Stimulated activated CD8-positive, alpha-beta memory T cell treated with anti-CD3 and anti-CD28 coated beads, Interleukin-15, amount 100 ng/mL, for 1 hour (primary cell): Measurements from ENCODE around the gene HMGN2.
A peak's percentile ranks its signal among the peaks of the same experiment; 100 is the strongest.
"Not testable (repeated sequence)": the region's sequence is repeated elsewhere in the genome, so short reads cannot be mapped to it uniquely, and the experiment has no call there.

Source experiments
- DNase-seq: peaks from one replicate; pipeline ENCODE4 v3.0.0-alpha.2; 2020; ENCODE audit warnings: low read depth

HMGN2 gene

DNA sequence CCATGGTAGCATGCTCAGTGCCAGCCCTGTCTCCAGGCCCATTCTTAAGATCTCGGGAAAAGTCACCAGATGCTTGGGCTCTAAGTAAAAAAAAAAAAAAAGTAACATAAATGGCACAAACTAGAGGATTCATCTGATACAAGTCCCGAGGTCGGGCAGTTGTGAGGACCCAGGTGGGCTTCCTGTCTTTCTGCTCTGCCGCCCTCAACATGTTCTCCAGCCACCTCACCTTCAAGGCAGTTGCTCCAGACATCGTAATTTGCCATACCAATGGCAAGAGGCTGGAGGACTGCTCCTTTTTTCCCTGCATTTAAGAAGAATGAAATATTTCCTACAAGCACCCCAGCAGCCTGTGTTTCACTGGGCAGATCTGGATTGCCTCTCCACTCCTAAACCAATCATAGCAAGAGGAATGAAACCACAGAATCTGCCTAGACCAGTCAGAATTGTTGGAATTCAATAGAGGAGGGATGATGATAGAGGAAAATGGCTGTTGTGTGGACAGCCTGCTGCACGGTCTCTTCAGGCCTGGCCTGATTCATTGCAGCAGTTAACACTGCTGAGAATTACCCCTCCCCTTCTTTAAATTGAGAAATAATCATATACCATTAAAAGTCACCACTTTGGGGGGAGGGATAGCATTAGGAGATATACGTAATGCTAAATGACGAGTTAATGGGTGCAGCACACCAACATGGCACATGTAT is 5.4 kb downstream of the HMGN2 start:
- DNase-seq, result no peak

DNA sequence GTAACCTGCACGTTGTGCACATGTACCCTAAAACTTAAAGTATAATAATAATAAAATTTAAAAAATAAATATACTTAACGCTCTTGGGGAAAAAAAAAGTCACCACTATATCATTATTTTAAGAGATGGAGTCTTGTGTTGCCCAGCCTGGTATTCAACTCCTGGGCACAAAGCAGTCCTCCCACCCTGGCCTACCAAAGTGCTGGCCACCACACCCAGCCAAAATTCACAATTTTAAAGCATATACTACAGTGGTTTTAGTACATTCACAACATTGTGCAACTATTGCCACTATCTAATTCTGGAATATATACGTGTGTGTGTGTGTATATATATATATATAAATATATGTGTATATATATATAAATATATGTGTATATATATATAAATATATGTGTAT is 5.9 kb downstream of the HMGN2 start:
- DNase-seq, result no peak

DNA sequence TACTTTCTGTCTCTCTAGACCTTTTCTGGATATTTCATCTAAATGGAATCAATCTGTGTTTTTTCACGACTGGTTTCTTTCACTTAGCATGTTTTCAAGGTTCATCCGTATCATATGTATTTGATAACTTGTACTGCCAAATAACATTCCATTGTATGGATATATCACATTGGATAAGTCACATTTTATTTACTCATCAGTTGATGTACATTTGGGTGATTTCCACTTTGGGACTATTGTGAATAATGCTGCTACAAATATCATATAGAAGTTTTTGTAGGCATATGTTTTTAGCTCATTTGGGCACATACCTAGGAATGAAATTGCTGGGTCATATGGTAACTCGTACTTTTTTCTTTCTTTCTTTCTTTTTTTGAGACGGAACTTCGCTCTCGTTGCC is 6.7 kb downstream of the HMGN2 start:
- DNase-seq, result no peak

DNA sequence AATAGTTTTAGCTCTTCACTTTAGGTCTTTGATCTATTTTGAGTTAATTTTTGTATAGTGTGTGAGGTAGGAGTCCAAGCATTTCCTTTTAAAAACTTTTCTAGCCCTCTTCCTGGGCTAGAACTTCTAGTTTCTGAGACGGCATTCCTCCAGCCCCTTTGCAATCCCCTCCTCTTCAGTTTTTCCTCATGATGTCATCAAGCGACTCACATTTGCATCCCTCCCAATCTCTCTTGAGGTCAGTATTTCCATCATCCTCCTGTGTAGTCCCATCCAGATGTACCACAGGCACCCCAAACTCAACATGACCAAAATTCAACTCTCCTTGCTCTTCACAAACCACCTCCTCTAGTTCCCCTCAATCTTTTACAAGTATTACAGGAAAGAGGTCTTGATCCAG is 10.7 kb downstream of the HMGN2 start:
- no peak for DNase-seq

DNA sequence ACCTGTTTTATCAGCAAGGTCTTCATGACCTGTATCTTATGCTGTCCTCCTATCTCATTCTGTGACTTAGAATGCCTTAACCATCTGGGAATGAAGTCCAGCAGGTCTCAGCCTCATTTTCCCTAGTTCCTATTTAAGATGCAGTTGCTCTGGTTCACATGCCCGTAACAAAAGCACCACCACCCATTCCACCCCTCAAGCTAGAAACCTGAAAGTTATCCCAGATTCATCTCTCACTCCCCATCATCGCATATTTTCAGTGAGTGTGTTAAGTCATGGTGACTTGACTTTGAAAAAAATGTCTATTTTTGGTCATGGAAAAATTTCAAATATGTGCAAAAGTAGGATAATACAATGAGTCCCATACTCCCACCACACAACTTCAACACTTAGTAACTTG is 11.7 kb downstream of the HMGN2 start:
- no peak for DNase-seq

DNA sequence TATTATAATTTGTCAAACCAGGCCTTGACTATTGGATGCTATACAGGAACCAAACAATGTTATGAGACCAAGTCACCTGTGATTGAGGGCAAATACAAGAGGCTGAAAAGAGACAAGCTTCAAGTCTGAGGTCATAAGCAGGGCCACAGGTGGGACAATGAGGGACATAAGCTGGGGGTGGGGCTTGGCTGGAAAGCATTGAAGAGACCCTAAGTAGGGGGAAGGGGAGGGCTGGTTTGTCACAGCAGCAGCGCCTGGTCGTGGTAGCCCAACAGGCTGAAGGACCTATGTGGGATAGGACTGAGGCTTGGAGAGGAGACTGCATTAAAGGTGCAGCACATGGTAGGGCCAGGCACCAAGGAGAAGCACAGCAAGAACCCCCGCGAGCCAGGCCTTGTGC is 17.9 kb downstream of the HMGN2 start:
- no peak for DNase-seq

DNA sequence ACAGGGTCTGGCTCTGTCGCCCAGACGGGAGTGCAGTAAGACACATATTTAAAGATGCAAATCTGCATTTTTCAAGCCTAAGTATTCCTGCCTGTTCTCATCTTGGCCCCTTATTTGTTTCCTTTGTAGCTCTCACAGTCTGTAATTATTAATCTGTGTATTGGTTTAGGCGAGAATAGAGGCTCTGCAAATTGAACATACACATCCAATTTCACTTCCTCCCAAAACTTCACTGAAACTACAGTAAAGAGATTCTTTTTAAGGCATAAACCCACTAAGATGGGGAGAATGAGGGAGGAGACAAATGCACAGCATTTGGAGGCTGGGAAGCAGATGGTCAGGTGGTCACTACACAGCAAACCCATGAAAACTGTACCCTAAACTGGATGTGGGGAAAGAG is 21.0 kb downstream of the HMGN2 start:
- DNase-seq, result no peak

DNA sequence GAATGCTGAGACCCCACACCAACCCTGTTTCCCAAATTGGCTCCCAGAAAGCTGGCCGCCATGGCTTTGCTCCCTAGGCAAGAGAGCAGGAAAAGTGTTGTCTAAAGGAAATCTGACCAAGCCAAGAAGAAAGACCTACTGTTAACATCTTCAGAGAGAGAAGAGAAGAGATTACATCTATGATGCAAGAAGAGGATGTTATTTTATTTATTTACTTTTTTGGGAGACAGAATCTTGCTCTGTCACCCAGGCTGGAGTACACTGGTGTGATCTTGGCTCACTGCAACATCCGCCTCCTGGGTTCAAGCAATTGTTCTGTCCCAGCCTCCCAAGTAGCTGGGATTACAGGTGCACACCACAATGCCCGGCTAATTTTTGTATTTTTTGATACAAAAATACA is 21.7 kb downstream of the HMGN2 start:
- no peak for DNase-seq

DNA sequence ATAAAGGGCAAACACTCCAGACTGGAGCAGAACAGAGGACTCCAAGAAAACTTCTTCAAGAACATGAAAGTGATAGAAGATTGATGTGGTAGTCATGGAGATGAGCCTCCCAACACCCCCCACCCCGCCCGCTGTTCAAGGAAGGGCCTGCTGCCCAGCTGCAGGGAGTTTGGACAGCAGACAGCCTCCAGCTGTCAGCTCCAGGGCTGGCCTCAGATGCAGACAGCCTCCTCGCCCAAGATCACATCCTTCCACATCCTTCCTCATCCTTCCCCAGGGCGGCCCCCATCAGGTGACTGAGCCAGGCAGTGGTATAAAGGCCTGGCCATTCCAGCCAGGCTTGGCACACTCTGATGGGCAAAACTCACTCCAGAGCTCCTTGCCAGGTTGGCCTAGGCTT is 24.6 kb downstream of the HMGN2 start:
- DNase-seq, result no peak

DNA sequence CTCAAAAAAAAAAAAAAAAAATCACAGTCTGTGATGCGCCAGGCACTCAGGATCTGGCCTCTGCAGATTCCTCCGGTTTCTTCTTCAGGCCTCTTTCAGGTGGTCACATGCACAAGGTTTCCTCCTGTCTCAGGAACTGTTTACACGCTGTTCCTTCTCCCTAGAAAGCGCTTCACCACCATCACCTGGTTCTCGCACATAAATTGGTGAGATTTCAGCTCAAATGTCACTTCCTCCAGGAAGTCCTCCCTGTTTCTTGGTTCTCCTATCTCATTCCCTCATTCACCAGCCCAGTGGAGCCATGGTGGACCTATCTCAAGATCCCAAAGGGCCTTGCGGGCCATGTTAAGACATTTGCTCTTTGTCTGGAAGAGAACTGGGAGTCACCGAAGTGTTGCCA is 26.7 kb downstream of the HMGN2 start:
- DNase-seq, result no peak

DNA sequence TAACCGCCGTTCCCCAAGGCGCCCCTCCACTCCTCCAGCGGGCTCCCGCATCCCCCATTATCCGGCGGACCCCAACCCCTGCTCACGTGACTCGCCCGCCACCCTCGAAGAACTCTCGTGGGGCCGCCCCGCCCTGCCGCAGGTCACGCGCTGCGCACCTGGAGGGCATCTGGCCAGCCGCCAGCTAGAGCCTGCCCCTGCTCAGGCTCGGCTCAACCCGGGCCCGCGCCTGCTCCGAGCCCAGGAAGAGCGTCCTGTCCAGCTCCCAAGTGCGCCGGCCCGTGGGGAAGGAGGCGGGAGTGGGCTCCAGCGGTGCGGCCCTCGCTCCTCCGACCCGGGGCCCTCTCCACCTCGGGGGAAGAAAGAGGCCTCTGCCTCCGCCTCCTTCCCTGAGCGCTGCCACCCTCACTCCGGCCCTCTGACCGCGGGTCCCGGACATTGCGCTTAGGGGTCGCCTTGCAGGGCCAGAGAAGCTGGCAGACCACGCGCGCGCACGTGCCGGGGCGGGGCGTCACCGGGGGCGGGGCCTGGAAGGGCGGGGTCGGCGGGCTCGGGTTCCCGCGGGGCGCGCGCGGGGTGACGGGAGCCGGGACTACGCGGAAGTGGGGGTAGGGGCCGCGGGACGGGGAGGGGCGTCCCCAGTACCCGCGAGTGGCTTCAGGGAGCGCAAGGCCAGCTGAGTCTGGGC is 28.4 kb downstream of the HMGN2 start:
- peak; percentile 80 for DNase-seq

DNA sequence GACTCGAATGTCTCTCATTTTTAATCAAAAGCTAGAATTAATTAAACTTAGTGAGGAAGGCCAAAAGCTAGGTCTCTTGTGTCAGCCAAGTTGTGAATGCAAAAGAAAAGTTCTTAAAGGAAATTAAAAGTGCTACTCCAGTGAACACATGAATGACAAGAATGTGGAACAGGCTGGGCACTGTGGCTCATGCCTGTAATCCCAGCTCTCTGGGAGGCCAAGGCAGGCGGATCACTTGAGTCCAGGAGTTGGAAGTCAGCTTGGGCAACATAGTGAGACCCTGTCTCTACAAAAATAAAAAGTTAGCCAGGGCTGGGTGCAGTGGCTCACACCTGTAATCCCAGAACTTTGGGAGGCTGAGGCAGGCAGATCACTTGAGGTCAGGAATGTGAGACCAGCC is 38.5 kb downstream of the HMGN2 start:
- DNase-seq, result not testable (repeated sequence)

DNA sequence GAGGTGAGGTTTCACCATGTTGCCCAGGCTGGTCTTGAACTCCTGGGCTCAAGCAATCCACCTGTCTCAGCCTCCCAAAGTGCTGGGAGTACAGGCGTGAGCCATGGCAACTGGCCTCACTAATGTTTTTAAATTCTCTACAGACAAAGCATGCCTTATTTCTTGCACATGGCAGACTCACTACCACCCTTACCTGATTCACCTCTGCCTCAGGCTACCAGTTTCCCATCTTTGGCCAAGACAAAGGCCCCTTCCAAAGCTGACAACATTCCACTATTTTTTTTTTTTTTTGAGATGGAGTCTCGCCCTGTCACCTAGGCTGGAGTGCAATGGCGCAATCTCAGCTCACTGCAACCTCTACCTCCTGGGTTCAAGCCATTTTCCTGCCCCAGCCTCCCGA is 43.6 kb downstream of the HMGN2 start:
- DNase-seq, result not testable (repeated sequence)

DNA sequence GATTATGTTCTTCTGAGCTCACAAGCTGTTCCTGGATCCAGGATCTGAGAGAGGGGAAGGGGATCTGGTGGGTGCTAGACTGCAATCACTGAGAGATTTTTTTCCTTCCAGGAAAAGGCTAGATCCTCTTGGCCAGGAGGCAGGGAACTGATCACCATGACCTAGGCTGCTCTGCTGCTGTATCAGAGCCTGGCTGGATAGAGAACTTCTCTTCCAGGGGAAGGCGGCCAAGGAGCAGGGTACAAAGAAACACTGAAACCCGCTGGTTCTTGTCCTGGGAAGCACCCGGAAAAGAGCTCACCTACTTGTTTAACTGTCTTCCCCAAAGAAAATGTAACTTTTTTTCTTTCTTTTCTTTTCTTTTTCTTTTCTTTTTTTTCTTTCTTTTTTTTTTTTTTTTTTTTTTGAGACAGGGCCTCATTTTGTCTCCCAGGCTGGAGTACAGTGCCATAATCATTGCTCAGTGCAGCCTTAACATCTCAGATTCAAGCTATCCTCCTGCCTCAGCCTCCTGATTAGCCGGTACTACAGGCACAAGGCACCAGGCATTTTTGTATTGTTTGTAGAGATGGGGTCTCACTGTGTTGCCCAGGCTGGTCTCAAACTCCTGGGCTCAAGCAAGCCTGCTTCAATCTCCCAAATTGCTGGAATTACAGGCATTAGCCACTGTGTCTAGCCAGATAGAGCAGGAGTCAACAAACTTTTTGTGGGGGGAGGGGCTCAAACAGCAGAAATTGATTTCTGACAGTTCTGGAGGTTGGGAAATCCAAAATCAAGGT is 44.9 kb downstream of the HMGN2 start:
- DNase-seq, result no peak

DNA sequence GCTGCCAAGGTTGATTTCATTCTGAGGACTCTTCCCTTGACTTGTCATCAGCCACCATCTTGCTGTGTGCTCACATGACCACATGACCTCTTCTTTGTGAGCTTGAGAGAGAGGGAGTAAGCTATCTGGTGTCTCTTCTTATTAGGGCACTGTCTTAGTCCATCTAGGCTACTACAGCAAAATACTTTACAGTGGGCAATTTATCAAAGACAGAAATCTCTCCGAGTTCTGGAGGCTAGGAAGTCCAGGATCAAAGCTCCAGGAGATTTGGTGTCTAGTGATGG is 45.5 kb downstream of the HMGN2 start:
- DNase-seq, result no peak

DNA sequence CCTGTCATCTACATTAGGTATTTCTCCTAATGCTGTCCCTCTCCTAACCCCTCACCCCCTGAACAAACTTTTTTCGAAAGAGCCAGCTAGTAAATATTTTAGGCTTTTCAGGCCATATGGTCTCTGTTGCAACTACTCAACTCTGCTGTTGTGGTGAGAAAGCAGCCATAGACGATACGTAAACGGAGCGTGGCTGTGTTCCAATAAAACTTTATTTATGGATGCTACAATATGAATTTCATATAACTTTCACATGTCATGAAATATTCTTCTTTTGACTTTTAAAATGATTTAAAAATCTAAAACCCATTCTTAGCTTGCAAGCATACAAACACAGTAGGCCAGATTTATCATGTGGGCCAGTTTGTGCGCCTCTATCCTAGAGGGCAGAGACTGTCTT is 46.1 kb downstream of the HMGN2 start:
- no peak for DNase-seq

DNA sequence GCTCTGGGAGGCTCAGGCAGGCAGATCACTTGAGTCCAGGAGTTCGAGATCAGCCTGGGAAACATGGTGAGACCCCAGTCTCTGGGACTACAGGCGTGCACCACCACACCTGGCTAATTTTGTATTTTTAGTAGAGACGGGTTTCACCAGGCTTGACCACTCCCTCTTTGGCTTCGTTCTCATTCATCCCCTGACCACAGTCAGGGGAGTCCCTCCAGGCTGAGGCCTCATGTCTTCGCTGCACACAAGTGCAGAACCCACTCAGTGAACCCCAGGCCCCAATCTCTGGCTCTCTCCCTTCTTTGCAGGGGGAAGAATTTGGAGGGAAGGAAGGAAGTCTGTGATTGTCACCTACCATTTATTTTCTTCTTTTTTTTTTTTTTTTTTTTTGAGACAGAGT is 48.1 kb downstream of the HMGN2 start:
- no peak for DNase-seq

DNA sequence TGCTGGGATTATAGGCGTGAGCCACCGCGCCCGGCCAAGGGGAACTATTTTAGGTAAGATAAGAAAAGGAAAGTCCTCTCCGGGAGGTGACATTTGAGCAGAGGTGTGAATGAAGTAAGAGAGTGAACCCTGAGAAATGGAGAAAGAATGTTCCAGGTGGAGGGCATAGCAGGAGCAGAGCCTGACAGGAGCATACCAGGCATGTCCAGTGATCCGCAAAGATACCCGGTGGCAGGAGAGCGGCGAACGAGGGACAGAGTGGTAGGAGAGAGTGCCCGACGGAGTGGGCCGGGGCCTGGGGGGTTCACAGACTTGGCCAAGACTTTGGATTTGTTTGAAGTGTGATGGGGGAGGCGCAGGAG is 49.4 kb downstream of the HMGN2 start:
- no peak for DNase-seq

DNA sequence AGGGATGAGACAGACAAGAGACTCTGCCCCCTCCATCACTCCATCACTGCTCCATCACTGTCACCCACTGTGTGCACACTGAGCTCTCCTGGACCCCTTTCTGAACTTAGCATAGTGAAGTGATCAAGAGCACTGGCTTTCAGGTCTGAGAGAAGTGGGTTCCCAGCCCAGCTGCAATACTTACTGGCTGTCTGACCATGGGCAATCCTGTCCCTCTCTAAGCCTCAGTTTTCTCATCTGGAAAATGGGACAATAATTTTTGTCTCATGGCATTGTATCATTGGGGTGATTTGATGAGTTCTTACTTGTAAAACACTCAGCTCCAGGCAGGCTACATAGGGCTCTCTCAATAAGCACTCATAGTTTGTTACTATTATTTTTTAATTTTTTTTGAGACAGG is 49.8 kb downstream of the HMGN2 start:
- no peak for DNase-seq

DNA sequence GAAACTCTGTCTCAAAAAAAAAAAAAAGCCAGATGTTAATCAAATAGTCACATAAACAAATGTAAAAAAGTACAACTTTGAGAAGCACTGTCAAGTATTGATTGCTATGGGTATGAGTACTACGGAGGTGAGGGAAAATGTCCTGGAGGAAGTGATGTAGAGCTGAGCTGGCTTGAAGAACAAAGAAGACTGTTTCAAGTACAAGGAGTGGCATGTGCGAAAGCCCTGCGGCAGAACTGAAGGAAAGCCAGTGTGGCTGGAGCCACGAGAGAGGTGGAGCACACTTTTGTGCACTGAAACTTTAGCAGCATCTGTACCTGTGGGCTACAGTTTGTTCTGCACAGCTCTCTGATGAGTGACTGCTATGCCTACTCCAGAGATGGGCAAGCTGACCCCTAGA is 51.9 kb downstream of the HMGN2 start:
- DNase-seq, result no peak
